HG02885 (cell line): ENCODE data around the gene VPS50.
"Not testable (repeated sequence)": the region's sequence is repeated elsewhere in the genome, so short reads cannot be mapped to it uniquely, and the experiment has no call there.

Experiments
- ATAC-seq: cut with Tn5 transposase; IDR thresholded peaks from one replicate; pipeline ENCODE4 v1.9.1; 2021; ENCODE audit warnings: mild to moderate bottlenecking; ENCODE audit not compliant: unreplicated experiment, poor library complexity

VPS50 gene

DNA sequence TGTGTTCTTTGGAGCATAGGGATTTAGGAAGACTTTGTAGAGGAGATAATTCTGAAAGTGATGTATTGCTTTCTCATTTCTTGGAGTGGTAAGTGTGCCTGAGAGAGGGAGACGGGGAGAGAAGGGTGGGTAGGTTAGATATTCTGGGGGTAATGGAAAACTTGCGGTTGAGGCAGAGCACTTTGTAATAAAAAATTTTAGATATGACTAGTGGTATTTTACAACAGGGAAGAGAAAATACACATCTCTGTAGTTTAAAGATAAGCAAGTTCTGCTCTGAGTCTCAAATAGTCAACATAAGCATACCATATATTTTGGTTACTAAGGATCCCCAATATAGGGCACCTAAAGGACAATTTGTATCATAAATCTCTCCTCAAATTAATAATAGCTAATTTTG is 6.6 kb downstream of the VPS50 start:
- no peak for ATAC-seq

DNA sequence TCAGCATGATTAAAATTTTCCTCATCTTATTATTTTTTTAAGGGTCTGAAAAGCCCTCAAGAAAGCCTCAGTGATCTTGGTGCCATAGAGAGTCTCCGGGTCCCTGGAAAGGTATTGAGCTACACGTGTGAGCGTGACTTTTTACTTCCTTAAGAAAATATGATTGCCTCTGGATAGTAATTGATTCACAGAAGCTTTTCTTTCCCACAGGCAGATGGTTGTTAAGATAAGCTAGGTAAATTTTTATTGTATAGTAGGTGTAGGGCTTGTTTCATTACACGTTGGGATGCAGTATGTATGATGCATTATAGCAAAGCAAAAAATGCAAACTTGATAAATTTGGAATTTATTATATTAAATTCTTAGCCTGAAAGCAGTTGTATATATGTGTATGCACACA is 7.7 kb downstream of the VPS50 start:
- ATAC-seq = no peak

DNA sequence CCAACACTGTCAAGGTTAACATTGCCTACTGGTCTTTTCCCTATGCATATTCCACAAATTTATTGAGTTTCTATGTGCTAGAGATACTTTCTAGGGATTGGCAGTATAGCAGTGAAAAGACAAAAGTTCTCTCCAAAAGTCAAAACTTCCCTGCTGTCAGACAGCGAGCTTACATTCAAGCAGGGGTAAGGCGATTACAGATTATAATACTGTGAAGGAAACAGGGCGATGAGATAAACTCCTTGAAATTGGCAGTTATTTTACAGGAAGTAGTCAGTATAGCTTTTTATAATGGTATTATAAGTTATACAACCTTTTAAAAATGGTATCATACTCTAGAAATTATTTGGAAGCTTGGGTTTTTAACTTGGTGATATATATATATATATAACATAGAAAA is 9.9 kb downstream of the VPS50 start:
- ATAC-seq = no peak

DNA sequence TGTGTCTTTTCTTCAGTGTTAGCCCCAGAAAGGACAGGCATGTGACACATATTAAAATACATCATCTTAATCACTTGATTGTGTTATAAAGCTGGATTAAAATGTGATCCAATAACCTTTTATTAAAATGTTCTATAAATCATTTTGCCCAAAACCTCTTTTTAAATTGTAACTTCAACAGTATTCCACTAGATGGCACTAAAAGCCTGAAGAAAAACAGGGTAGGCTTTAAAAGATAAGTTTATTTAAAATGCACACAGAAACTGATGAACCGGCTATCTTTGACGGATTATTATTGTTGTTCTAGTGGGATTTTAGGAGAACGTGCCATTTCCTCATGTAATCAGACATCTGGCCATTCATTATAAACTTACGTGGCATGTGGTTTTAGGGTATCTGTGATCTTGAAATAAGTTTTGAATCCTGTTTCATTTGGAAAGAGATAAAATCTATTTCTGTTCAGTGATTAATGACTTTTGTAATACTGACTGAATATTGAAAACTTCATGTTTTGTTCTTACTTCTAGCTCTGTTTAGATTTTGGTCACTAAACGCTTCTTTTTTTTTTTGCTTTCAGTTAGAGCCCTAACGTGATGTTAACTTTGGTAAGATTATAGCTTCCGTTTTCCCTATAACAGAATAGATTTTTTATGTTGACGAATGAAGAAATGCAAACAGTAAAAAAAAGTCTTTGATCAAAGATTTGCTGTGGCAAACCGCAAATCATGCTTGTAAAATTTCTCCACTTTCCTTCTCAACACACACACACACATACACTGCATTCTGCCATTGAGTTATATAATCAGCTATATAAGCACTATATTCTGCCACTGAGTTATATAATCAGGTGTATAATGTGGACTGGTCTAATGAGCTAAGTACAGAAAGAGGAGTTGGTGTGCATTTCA is 13.6 kb downstream of the VPS50 start:
- ATAC-seq = no peak

DNA sequence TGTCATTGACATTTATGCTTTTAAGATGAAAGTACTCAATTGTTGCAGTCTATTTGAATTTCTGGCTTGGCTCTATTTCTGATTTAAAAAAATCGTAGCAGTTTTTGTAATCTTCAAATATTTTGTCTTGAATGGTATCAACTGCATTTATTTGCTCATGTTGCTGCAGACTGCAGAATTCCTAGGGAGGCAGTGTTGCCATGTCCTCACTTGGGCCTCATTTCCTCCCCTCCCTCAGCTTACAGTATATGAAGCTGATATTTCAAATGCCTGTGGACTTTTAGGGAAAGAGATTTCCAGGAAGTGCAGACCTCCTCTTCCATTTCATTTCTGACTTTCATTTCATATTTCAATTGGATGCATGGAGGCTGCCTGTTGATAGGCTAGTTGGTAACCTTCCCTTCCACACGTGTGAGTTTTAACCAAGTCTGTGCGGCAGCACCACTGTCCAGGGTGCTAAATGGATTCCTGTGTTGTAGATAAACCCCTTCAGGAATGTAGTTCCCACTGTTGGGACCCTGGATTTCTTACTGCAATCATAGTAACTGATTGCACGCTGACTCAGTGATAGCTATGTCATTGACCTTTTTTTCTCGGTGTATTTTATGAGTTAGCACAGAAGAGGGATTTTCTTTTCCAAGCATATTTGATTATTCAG is 17.5 kb downstream of the VPS50 start:
- no peak for ATAC-seq

DNA sequence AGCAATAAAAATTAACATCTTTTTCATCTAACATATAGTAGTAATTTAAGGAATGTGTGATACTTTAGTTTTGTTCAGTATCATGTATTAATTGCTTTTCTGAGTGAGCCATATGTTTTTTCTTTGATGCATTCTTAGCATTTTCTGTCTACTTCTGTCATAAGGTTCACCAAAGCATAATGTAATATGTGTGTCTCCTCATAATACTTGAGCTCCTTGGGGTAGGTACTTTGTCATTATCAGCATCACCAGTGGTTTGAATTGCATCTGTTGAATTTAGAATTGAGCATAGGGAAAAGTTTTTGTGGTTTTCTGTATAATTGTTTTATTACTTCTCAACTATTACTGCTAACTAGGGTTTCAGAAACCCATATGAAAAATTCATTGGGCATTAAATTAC is 26.5 kb downstream of the VPS50 start:
- no peak for ATAC-seq

DNA sequence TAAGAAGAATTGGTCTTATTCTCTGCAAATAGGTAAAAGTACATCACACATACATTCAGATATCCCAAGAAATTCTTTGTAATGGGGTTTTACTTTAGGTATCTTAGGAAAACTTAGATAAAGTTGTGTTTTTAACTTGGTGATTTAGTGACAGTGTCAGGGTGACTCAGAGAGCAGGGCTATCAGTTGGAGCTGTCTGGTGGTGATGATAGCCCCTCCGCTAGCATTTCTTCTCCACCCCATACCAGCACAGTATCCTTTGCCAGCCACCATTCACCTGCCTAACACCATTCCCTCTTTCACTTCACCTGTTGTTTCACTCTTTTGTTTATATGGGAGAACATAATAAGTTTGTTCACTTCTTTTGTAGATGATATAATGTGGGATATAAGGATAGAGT is 30.4 kb downstream of the VPS50 start:
- no peak for ATAC-seq

DNA sequence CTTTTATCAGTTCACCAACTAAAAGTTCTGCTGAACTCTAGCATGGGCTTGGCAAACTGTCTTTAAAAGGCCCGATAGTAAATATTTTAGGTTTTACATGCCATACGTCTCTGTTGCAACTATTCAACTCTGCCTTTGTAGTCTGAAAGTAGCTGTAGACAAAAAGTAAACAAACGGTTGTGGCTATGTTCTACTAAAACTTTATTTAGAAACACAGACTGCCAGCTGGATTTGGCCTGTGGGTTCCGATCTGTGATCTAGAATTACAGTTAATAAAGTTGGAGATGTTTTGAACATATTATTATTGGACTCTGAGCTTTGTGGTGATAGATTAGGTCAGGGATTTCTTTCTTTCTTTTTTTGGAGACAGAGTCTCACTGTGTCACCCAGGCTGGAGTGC is 33.1 kb downstream of the VPS50 start:
- no peak for ATAC-seq

DNA sequence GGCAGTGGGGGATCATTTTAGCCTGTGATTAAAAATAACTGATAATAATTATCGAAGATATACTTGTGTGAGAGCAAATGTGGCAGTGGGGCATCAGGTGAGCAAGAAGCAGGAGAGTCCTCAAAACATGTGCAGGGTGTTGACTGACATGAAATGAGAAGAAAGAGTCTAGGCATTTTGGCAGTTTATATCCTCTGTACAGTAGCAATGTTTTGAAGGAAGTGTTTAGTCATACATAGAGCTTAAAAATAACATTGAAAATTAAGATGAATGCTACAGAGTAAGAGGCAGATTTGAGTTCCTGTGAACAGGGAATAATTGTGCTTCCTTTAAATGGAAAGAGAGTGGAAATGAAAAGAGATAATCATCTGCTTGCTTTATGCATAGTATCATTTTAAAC is 47.4 kb downstream of the VPS50 start:
- ATAC-seq = no peak

DNA sequence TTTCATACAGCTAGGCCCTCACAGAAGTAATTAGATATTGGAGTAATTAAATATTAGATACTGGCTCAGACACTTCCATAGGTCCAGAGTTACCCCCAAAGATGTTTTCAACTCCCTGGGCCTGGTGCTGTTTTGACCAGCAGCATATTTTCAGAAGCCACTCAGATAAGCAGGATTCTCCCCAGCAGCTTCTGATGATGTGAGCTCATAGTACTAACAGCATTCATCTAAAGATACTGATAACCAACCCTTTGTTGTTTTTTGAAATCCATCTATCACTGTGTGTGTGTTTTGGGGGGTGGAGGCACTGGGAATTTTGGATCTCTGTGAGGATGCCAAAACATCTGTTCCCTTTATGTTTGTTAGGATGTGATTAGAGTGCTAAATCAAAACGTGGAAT is 52.7 kb downstream of the VPS50 start:
- ATAC-seq = no peak

DNA sequence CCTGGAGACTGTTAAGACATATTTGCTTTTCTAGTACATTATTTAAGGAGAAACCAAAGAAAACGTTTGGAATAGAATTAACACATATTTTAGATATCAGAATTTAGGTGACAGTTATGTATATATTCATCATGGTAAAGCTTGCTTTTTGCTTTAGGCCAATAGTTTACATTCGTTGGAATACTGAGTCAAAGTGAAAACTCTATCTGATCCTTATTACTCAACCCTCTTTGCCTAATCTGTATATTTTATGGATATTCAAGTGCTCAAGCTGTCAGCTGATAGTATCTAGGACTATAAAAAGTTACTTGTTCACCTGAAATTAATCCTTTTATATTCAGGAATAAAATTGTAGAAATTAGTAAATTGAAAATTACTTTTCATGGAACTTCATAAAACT is 61.1 kb downstream of the VPS50 start:
- ATAC-seq = no peak

DNA sequence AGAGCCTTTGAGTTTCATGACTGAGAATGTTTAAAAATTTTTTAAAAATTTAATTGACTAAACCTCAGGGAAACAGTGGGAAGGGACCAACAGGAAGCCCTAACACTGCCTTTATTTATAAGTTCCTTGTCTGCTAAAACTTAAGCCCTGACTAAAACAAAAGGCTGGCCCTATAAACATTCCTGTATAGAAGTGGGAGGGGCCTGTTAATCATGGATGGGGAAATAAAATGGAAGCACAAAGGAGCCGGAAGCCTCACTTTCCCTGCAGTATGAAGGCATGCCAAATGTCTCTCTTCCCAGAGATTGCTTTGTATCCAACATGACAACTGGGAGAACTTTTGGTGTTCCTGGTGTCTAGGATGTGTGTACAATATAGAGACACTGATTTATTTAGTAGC is 66.0 kb downstream of the VPS50 start:
- no peak for ATAC-seq

DNA sequence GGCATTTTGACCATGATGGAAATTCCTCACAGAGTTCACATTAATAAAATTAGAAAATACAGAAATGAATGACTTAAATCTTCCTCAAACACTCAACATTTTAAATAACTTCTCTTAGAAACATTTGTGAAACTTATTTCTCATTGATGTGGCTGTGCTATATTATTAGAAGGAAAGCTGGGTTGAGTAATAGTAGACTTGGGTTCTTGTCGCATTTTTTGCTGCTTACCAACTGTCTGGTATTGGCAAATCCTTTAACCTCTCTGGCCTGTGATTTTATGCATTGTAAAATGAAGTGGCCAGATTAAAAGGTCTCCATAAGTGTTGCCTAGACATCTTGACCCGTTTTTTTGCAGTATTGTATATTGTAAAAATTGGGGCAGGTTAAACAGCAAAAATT is 66.5 kb downstream of the VPS50 start:
- ATAC-seq = no peak

DNA sequence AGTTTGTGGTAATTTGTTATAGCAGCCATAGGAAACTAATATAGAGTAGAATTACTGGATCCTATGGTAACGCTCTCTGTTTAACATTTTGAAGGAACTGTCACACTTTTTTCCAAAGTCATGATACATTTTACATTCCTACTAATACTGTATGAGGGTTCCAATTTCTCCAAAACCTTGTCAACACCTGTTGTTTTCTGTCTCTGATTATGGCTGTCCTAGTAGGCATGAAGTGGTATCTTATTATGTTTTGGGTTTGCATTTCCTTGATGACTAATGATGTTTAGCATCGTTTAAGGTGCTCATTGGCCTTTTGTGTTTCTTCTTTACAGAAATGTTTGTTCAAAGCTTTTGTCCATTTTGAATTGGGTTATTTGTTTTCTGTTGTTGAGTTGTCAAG is 69.6 kb downstream of the VPS50 start:
- no peak for ATAC-seq

DNA sequence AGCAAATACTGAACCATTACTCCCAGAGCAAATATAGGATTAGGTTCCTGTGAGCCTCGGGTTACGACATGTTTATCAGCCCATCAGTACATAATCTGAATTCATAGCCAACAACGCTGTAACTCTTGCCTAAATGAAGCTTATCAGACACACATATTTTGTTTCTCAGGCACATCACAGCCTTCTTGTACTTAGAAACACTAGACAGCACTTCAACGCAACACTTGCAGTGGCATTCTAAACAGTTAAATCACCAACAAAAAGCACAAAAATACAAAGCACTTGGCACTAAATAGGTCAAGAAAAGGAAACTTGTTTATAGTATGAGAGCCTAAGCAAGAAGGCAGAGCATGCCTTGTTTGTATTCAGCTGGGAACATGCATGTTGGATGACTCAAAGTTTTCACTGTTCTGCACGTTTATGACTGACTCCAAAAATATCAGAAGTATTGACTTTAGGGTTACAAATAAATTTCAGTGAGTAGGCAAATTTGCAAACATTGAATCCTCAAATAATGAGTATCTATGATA is 75.0 kb downstream of the VPS50 start:
- ATAC-seq = no peak

DNA sequence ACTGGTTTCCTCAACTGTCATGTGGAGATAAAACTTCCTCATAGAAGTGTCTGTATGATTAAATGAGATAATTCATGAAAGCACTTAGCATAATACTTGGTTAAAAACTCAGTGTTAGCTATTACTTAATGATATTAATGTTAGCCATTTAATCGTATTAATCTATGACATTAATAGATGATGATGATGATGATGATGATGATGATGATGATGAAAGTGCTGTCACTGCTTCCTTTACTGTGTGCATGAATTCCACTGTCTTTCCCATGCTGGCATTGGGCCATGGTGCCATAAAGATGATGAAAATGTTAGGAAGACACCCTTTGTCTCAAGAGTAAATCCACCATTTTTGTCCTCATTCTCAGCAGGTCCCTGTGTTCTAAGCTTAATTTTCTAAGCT is 75.8 kb downstream of the VPS50 start:
- no peak for ATAC-seq

DNA sequence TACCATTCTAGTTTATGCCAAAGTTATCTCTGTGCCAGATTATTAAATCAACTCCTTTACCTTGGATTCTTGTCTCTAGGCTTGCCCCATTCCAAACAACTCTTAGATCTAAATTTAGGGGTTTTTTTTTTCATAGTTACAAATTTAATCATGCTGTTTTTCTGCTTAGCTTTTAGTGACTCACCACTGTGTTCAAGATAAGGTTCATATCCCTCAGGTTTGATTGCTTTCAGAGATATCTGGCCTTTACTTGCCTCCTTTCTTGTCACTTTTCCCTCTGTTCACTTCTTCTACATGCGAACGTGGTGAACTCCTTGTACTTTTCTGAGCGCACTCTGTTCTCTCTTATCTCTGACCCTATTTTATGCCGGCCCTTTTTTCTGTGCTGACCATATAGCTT is 78.2 kb downstream of the VPS50 start:
- no peak for ATAC-seq

DNA sequence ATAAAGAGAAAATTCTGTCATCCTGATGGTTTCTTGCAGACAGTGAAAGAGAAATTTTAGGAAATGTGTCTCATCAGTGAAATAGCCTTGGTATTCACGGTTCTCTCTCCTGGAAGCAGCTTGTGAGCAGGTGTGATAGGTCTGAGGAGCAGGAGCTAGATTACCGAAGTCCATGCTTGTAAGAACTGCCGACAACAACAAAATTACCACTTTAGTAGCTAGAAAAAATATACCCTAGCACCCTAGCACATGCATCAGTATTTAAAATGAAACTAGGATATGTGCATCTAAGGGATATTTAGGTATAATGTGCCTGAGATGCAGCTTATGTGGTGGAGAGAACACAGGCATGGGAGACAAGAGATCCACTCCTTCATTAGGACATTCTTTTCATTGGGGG is 82.3 kb downstream of the VPS50 start:
- no peak for ATAC-seq

DNA sequence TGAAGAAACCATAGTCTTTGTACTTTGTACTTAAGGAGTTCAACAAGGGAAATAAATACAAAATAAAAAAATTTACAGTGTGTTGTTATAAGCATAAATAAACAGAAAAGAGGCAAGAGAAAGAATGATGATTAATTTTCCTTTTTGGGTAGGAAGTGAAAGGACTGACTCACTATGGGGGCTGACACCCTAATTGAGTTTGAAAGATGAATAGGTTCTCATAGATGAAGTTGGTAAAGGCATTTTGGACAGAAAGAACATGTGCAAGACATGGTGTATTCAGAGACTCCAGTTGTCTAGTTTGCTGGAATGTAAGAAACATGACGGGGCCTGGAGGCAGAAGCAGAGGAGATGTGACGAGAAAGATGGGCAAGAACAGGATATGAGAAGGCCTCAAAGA is 83.7 kb downstream of the VPS50 start:
- ATAC-seq = no peak

DNA sequence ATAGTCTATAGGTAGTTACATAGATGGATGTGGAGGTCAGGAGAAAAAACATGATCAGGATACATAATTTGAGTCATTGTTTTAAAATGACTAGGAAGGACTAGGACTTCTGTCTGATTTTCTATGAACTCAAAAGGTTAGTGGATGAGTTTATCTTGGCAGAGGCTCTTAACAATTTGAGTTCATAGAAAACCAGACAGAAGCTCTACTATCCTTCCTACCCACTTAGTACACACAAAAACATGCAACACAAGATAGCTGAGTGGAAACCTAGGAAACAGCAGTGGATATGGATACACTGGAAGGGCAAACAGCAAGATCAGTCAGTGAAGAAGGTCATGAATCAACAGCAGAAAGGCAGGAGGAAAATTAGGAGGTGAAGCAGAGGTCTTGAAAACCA is 84.6 kb downstream of the VPS50 start:
- ATAC-seq = no peak

DNA sequence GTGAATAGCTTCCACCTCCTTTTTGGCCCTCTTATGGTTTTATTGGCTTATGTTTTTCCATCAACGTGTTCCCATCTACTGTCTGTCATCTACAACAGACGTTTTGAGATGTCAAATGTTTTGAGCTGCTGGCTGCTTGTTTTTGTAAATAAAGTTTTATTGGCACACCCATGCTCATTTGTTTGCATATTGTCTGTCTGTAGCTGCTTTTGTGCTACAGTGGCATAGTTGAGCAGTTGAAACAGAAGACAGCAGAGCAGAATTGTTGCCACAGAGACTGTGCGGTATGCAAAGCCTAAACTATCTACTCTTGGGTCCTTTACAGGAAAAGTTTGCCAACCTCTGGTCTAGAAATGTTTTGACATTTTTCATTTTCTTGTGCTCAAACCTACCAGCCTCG is 88.7 kb downstream of the VPS50 start:
- no peak for ATAC-seq

DNA sequence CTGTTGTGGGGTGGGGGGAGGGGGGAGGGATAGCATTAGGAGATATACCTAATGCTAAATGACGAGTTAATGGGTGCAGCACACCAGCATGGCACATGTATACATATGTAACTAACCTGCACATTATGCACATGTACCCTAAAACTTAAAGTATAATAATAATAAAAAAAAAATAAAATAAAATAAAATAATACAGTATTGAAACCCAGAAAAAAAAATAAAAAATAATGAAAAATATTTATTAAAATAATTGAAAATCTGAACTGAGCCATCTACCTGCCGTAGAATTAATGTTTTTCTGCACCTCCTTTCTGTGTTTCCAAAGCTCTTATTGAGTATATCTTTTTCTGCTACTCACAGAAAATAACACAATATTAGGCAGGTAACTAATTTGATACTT is 94.1 kb downstream of the VPS50 start:
- ATAC-seq = not testable (repeated sequence)
